GM18508 (cell line): ENCODE measurements around the gene FNIP1.
"Not testable (repeated sequence)": the region's sequence is repeated elsewhere in the genome, so short reads cannot be mapped to it uniquely, and the experiment has no call there.

ENCODE experiments used
- ATAC-seq: cut with Tn5 transposase; IDR thresholded peaks from one replicate; pipeline ENCODE4 v1.9.1; 2021; ENCODE audit warnings: moderate number of reproducible peaks; ENCODE audit not compliant: insufficient read depth, unreplicated experiment

Gene FNIP1

DNA sequence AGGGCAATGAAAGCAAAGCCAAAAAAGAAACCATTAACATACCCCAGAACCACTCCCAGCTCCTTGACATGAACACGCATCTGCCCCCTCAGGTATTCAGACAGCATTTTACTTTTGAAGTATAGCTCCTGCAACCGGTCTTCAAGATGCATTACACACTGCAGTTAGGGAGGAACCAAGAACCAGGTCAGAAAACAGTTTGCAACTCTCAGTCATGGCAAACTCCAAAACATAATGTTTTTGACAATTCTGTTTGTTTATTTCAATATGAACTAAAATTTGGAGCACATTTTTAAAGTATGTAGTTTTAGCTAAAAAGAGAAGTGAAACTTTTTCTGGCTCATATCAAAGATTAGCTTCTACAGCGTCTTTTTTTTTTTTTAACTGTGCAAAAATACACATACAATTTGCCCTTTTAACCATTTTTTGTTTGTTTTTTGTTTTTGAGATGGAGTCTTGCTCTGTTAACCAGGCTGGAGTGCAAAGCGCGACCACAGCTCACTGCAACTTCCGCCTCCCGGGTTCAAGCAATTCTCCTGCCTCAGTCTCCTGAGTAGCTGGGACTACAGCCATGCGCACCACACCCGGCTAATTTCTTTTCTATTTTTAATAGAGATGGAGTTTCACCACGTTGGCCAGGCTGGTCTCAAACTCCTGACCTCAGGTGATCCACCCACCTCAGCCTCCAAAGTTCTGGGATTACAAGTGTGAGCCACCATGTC is 149.6 kb downstream of the FNIP1 start:
- ATAC-seq = no peak

DNA sequence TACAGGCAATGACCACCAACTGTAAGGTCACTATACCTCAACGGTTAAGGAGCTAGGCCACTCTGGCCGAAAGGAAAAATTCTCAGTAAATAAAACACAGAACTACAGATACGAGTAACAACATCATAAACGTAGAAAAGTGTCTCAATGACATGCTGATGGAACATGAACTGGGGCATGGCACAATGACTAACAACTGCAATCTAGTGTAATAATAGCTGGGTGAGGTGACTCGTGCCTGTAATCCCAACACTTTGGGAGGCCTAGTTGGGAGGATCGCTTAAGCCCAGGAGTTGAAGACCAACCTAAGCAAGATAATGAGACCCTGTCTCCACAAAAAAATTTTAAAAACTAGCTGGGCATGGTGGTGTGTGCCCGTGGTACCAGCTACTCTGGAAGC is 152.0 kb downstream of the FNIP1 start:
- ATAC-seq = no peak

DNA sequence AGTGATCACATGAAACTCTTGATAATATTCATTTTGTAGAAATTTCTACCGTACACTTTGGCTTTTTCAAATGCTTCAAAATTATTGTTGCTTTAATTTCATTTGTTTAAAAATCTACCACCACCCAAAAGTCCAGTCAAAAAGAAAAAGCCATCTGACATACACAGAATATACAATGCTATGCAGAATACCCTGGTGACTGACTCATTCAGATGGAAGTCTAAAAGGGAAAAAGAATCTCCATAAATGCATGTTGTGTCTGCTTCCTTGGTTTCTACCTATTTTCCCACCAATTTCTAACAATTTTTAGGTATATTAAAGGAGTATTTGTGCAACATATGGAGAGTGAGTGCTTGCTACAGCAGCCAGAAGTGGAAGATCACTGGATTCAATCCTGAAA is 152.4 kb downstream of the FNIP1 start:
- no peak for ATAC-seq

DNA sequence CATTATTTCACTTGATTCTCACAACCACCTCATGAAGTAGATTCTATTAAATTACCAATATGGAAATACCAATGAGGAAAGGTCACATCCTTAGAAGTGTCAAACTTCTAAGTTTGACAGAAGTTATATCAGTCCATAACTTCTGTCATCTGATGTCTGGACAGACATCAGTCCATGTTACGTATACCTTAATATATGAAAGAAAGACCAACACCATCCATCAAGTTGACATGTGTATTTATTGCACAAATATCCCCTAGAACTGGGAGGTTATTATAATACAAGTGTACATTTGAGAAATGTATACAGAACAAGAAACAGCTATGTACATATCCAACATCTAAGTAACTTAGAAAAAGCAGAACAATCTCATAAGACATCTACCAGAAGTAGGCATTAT is 155.3 kb downstream of the FNIP1 start:
- ATAC-seq = no peak

DNA sequence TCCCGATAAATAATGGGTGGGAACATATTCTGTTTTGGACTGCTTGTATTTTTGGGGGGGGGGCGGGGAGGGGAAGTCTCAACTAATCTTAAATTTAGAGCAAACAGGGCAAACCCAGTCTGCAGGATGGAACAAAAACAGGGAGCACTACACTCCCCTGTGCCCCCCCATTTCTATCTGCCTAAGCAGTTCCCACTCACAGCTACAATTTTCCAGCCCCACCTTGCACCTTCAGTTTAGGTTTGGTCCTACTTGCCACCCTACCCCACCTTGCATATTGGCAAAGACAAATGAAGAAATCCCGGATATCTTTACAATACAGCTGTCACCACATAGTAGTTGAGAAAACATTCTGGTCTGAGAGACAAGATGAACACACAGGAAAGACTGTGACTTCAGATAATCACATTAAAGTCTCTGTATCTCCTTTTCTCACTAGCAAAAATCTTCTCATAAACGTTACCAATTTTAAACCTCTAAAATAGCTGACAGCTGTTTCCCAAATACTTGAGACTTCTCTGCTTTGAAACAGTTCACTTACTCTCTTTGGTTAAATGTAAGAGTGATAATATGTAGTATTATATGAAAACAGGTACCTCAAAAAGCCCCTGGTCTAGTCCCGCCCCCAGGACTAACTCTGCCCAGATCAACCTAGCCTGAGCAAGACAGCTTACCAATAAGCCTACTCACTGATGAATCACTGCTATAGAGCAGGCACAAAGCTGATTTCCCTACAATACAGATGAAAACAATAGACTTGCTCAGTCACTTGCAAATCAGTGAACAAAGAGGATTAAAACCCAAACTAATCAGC is 156.6 kb downstream of the FNIP1 start:
- no peak for ATAC-seq

DNA sequence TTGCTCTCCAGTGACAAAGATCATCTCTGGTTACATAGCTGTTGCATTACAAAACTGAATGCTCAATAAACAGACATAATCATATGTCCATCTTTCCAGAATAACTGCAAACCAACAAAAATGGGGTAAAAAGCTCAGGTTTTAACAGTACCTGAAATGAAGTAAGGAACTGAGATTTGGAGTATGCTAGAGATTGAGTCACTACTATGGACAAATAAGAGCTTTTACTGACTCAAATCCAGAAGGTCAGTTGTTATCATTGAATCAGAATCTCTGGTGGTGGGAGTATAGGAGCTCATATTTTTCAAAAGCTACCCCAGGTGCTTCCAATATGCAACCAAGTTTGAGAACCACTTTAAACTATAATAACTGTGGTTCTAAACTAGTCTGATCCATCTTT is 157.7 kb downstream of the FNIP1 start:
- no peak for ATAC-seq

DNA sequence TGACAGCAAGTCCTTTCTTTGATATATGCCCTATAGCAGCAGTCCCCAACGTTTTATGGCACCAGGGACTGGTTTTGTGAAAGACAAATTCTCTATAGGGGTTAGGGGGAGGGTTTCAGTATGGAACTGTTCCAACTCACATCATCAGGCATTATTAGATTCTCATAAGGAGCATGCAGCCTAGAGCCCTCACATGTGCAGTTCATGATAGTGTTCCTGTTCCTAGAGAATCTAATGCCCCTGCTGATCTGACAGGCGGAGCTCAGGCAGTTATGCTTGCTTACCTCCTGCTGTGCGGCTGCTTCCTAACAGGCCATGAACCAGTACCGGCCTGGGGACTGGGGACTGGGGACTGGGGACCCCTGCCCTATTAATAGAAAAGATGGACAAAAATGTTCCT is 159.1 kb downstream of the FNIP1 start:
- ATAC-seq = no peak

DNA sequence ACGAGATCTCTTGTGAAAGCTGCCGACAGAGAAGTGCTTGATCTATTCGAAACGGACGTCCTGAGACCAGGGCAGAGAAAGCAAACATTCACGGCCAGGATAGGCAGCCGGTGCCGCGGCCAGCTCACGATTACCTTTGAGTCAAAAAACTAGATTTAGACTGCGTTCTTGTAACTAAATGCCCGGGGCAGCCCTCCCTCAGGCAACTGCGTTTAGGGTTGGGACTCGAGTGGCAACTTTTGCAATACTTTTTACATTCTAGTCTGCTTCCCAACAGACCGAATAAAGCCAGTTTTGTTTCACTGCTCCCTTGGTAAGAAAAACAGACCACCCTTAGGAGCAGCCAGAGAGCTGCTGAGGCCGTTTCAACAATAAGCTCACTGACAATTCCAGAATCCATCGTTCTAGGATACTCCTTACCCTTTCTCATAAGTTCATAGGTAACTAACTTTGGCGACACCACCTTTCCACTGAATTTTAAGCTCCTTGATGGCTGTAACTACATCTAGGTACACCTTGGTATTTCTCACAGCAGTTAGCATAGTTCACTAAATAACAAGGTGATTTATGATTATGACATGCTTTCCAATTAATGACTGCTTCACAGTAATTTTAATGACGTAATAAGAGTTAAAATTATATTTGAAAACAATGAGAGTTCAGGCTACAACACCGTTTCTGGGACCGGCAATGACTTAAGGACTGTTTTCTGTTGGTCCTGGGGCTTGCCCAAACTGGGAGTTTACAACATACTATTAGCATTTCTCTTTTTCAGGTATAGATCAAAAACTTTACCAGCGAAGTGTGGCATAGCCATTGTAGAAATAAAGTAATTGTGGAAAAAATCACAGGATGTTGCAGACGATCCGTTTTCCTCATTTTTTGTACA is 160.9 kb downstream of the FNIP1 start:
- no peak for ATAC-seq

DNA sequence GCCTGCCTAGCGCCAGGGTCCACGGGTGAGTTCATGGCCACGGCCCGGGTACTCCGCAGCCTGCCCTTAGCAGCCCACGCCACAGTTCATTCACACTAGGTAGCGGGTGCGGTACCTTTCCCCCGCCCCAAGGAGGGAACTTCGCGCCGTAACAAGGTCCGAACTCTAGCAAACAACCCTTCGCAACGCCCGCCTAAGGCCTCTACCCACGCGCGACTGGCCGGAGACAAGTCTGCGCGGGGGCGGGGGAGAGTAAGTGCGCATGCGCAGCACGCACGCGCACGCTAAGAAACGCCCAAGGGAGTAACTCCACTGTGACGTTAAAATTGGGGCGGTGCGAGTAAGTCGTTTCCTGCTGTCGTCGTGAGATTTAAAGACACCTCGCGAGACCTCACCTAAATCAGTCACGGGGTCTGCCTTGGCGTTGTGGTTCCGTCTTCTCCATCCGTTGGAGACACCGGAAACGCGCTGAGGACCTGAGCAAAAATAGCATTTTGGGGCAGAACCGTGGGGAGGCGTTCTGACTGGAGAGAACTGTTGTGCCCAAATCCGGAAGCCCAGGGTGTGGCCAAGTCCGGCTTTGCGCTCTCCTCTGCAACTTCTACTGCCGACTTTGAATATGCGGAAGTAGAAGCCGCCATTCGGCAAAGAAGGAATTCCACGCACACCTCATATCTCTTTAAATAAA is 161.7 kb downstream of the FNIP1 start, which contains the start of gene RAPGEF6:
Gene RAPGEF6 (minus strand): TSS at position 234 of the 688 bp plus-strand sequence. CDS start 199 bp downstream, at position 35.
- peak; percentile 74 for ATAC-seq

DNA sequence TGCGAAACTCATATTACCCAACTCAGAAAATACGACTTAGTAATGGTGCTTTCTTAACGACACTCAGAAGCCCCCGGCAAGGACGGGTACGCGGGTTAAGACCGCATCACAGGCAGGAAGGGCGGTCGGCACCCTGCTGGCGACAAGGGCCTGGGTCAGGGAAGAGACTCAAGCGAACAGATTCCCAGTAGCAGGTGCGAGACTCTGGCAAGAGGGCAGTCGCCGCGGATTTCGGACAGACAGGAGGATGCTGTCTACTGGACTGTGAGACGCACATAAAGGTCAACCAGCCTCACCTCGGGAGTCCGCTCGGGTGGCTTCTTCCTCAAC is 162.2 kb downstream of the FNIP1 start:
- peak; percentile 13 for ATAC-seq

DNA sequence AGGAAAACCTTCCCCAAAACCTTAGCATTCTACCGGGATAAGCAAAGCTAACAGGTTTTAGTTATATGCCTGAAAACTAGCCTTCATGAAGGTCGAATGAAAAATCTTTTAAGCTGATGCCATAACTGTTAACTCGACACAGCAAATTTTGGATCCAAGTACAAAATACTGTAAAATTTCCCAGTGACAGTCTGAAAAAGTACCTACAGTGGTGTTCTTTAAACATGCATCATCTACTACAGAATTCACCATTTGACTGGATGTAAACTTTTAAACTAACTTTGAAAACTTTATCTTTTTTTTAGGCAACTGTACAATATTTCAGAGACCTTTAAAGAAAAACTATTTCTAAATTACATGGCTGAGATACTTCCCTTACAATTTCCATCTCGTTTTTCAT is 162.6 kb downstream of the FNIP1 start:
- no peak for ATAC-seq

DNA sequence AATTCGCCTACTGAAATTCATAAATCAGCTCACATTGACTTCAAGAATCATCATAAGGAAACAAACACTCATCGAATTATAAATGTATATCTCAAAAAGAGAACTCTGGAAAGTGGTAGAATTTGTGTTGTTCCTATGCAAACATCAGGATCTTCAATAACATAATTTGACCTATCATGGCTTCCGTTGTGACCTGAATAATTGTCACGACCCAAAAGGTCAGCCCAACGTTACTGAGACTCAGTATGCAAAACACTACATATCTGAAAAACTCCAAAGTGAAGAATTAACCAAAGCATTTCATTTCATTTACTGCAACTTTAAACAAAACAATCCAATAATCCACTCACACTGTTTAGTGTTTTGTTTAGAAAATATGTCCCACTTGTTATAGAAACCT is 163.0 kb downstream of the FNIP1 start:
- ATAC-seq = no peak

DNA sequence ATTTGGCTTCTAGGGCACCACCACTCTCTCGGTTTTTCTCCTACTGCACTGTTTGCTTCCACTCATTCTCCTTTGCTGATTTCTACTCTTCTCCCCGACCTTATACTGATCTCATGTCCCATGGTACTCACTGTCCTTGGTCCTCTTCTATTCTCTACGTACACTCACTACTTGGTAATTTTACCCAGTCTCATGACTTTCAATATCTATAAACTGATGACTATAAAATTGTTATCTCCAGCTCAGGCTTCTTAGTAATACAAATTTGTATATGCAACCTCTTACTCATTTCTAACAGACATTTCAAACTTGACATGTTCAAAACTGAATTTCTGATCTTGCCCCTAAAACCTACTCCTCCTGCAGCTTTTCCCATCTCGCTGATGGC is 165.9 kb downstream of the FNIP1 start:
- no peak for ATAC-seq

DNA sequence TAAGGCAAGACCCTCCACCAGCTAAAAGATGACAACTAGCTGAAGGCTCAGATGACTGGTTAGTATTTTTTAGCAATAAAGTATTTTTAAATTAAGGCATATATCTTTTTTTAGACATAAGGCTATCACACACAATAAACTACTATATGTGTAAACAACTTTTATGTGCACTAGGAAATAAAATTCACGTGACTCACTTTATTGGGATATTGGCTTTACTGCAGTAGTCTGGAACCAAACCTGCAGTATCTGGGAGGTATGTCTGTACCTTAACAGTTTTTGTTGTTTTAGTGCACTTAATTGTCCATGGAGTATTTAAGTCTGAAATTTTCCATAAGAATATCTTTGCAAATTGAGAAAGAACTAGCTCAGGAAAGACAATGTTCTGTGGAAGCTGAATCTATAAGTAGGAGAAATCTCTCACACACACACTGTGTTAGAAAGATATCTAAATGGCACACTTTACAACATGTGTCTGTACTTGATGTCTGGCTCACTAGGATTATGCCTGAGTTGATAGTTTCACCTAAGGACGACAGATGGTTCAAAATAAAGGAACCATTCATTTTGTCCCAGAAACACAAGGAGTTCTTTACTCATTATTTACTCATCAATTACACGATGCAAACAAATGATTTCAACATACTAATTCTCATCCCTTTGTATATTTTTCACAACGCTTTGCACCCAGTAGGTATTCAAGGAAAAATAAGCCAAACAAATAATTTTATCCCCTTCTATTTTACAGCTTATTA is 166.4 kb downstream of the FNIP1 start:
- no peak for ATAC-seq

DNA sequence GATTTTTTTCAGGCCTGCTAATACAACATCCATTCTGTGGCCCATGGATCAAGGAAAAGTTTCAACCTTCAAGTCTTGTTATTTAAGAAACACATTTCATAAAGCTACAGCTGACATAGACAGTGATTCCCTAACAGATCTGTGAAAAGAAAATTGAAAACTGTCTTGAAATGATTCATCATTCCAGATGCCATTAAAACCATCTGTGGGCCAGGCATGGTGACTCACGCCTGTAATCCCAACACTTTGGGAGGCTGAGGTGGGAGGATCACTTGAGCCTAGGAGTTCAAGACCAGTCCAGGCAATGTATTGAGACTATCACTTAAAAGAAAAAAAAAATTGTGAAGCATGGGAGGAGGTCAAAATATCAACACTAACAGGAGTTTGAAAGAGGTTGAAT is 167.8 kb downstream of the FNIP1 start:
- no peak for ATAC-seq

DNA sequence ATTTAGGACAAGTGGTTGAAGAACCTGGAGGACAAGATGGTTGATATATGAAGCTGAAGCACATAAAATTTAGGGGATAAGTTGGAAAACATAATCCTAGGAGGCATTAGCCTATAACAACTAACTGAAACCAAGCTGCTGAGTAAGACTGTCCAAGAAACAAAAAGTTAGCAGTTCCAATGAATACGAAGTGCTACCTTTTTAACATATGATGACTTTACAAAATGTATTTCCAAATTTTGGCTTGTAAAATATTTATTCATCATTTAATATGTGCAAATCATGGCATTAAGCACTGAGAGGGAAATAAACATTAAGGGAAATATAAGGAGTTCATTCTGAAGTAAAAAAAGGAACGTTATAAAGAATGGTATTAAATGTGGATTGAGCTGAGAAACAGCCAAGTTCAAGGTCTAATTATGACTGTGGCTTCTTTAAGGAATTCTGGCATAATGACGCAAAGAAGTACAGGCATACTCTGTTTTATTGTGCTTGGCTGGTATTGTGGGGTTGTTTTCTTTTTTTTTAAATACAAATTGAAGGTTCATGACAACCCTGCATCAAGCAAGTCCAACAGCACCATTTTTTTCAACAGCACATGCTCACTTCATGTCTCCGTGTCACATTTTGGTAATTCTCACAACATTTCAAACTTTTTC is 169.5 kb downstream of the FNIP1 start:
- no peak for ATAC-seq

DNA sequence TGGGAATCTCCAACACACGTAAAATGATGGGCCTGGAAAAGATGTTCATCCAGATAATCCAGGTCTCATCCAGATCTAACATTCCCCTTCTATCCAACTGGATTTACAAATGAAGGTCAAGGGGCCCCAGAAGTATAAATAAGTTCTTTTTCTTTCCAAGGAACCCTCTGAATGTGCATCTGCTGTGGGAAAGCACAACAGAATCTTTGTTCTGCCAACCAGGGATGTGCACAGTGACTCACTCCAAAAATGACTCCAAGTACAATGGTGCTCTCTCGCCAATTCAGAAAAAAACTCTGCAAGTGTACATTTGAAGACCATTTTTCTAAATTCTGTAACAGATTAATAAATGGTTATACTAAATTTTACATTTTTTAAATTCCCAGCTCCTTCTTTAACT is 174.2 kb downstream of the FNIP1 start:
- ATAC-seq = no peak

DNA sequence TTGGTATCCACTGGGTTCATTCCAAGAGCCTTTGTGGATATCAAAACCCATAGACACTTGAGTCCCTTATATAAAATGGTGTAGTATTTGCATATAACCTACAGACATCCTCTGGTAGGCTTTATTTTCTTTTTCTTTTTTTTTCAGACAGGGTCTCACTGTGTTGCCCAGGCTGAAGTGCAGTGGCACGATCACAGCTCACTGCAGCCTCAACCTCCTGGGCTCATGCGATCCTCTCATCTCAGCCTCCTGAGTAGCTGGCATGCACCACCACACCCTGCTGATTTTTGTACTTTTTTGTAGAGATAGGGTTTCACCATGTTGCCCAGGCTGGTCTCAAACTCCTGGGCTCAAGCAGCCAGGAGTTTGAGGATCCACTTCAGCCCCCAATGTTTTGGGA is 175.7 kb downstream of the FNIP1 start:
- not testable (repeated sequence) for ATAC-seq

DNA sequence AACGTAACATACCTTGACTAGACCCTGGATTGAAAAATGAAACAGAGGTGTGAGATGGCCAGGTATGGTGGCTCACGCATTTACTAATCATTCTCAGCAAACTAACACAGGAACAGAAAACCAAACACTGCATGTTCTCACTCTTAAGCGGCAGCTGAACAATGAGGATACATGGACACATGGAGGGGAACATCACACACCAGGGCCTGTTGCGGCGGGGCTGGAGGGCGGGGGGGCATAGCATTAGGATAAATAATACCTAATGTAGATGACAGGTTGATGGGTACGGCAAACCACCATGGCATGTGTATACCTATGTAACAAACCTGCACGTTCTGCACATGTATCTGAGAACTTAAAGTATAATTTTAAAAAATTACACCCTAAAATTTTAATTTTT is 177.7 kb downstream of the FNIP1 start:
- ATAC-seq = no peak
